WTC11 (cell line): ENCODE measurements around the gene HMHB1. TPM values are rescaled to one million over a fixed set of nuclear protein-coding genes. Genes with fewer than 3 reads are reported as not detected.

Source experiments
- ATAC-seq: fragments of 200-7000 bp; cut with Tn5 transposase; 2 replicates; pipeline ENCODE4 v1.10.0; 2021; ENCODE audit warnings: mild to moderate bottlenecking, moderate library complexity
- CTCF ChIA-PET: fragments of 300-600 bp; sonication (Branson Sonifier 250); formaldehyde crosslinking; loops from one replicate; lab custom pipeline; 2021; ENCODE audit warnings: antibody characterized with exemption; lab: Charles Lee
- POLR2A ChIA-PET: fragments of 350-600 bp; sonication (Branson Sonifier 250); formaldehyde crosslinking; loops from one replicate; lab custom pipeline; 2021; ENCODE audit warnings: antibody characterized with exemption; lab: Charles Lee
- DNase-seq: peaks from one replicate; pipeline ENCODE4 v3.0.0; 2021; ENCODE audit warnings: low spot score
- H3K27ac Mint-ChIP-seq: 2 replicates; pipeline ENCODE4 v1.8.0; 2021; ENCODE audit warnings: mixed read lengths
- H3K27me3 Mint-ChIP-seq: 2 replicates; pipeline ENCODE4 v1.8.0; 2021; ENCODE audit warnings: low read depth, mild to moderate bottlenecking, moderate library complexity, mixed read lengths
- H3K36me3 Mint-ChIP-seq: 2 replicates; pipeline ENCODE4 v1.8.0; 2021; ENCODE audit warnings: mixed read lengths
- H3K4me1 Mint-ChIP-seq: 2 replicates; pipeline ENCODE4 v1.8.0; 2022; ENCODE audit warnings: mixed read lengths
- H3K4me3 Mint-ChIP-seq: 2 replicates; pipeline ENCODE4 v1.8.0; 2021; ENCODE audit warnings: mild to moderate bottlenecking, moderate library complexity, mixed read lengths
- H3K9me3 Mint-ChIP-seq: 2 replicates; pipeline ENCODE4 v1.8.0; 2021; ENCODE audit warnings: mixed read lengths
- AFF4 ChIP-seq: sonication (generic); formaldehyde crosslinking; IDR thresholded peaks from 2 replicates; pipeline ENCODE4 v1.8.1; 2023; ENCODE audit warnings: mild to moderate bottlenecking, missing genetic modification reagents, borderline replicate concordance
- CREM ChIP-seq: sonication (generic); formaldehyde crosslinking; IDR thresholded peaks from 2 replicates; pipeline ENCODE4 v1.8.1; 2022; ENCODE audit warnings: mild to moderate bottlenecking, missing genetic modification reagents, moderate library complexity
- ETV6 ChIP-seq: sonication (generic); formaldehyde crosslinking; IDR thresholded peaks from 2 replicates; pipeline ENCODE4 v1.8.1; 2022; ENCODE audit warnings: mild to moderate bottlenecking, missing genetic modification reagents
- FOXP1 ChIP-seq: sonication (generic); formaldehyde crosslinking; IDR thresholded peaks from 2 replicates; pipeline ENCODE4 v1.8.0; 2022; ENCODE audit warnings: missing genetic modification reagents, mild to moderate bottlenecking, moderate library complexity, borderline replicate concordance
- GABPB1 ChIP-seq: sonication (generic); formaldehyde crosslinking; IDR thresholded peaks from 2 replicates; pipeline ENCODE4 v1.8.1; 2023; ENCODE audit warnings: mild to moderate bottlenecking, missing genetic modification reagents
- GTF2I ChIP-seq: fragments of 250-450 bp; sonication (Bioruptor Pico); conservative IDR thresholded peaks from 2 replicates; pipeline ENCODE4 v1.4.0; 2021; ENCODE audit warnings: mild to moderate bottlenecking
- HMGXB4 ChIP-seq: sonication (generic); formaldehyde crosslinking; IDR thresholded peaks from 2 replicates; pipeline ENCODE4 v1.8.1; 2023; ENCODE audit warnings: mild to moderate bottlenecking, moderate library complexity, missing genetic modification reagents
- JUN ChIP-seq: sonication (generic); formaldehyde crosslinking; IDR thresholded peaks from 2 replicates; pipeline ENCODE4 v1.8.0; 2023; ENCODE audit warnings: mild to moderate bottlenecking, missing genetic modification reagents
- MAX ChIP-seq: sonication (generic); formaldehyde crosslinking; IDR thresholded peaks from 2 replicates; pipeline ENCODE4 v1.8.0; 2022; ENCODE audit warnings: mild to moderate bottlenecking, missing genetic modification reagents
- MYBL2 ChIP-seq: sonication (generic); formaldehyde crosslinking; IDR thresholded peaks from 2 replicates; pipeline ENCODE4 v1.8.1; 2023; ENCODE audit warnings: mild to moderate bottlenecking, moderate library complexity, missing genetic modification reagents
- NFE2L1 ChIP-seq: sonication (generic); formaldehyde crosslinking; IDR thresholded peaks from 2 replicates; pipeline ENCODE4 v1.8.1; 2023; ENCODE audit warnings: missing genetic modification reagents
- NR3C1 ChIP-seq: sonication (generic); formaldehyde crosslinking; conservative IDR thresholded peaks from 2 replicates; pipeline ENCODE4 v1.8.1; 2023; ENCODE audit warnings: low read depth, mild to moderate bottlenecking, missing genetic modification reagents
- ZBTB21 ChIP-seq: sonication (generic); formaldehyde crosslinking; IDR thresholded peaks from 2 replicates; pipeline ENCODE4 v1.8.1; 2023; ENCODE audit warnings: mild to moderate bottlenecking, missing genetic modification reagents, borderline replicate concordance
- ZNF121 ChIP-seq: sonication (generic); formaldehyde crosslinking; IDR thresholded peaks from 2 replicates; pipeline ENCODE4 v1.8.0; 2023; ENCODE audit warnings: missing genetic modification reagents
- ZNF138 ChIP-seq: sonication (generic); formaldehyde crosslinking; conservative IDR thresholded peaks from 2 replicates; pipeline ENCODE4 v1.8.1; 2022; ENCODE audit warnings: mild to moderate bottlenecking, moderate library complexity, missing genetic modification reagents
- ZNF219 ChIP-seq: sonication (generic); formaldehyde crosslinking; IDR thresholded peaks from 2 replicates; pipeline ENCODE4 v1.8.0; 2023; ENCODE audit warnings: missing genetic modification reagents, mild to moderate bottlenecking, borderline replicate concordance
- ZNF396 ChIP-seq: fragments of 250-450 bp; sonication (Bioruptor Pico); IDR thresholded peaks from 2 replicates; pipeline ENCODE4 v1.8.0; 2021; ENCODE audit warnings: mild to moderate bottlenecking, moderate library complexity, borderline replicate concordance
- ZNF671 ChIP-seq: fragments of 250-450 bp; sonication (Bioruptor Pico); IDR thresholded peaks from 2 replicates; pipeline ENCODE4 v1.8.0; 2021; ENCODE audit warnings: mild to moderate bottlenecking
- total RNA-seq: library from RNA; stranded (reverse); gene quantifications from 3 replicates; pipeline ENCODE4 v1.2.3, GENCODE V29; 2021
- TF ChIP-seq, protein P1 (sequence below): sonication (generic); formaldehyde crosslinking; IDR thresholded peaks from 2 replicates; pipeline ENCODE4 v1.8.1; 2022; ENCODE audit warnings: low read depth, missing genetic modification reagents, borderline replicate concordance
- TF ChIP-seq, protein P2 (sequence below): sonication (generic); formaldehyde crosslinking; IDR thresholded peaks from 2 replicates; pipeline ENCODE4 v1.8.1; 2022; ENCODE audit warnings: mild to moderate bottlenecking, missing genetic modification reagents, moderate library complexity, borderline replicate concordance
- TF ChIP-seq, protein P3 (sequence below): fragments of 250-450 bp; sonication (Bioruptor Pico); IDR thresholded peaks from 2 replicates; pipeline ENCODE4 v1.9.0; 2021; ENCODE audit warnings: moderate library complexity, mild to moderate bottlenecking, inconsistent platforms, borderline replicate concordance

HMHB1 gene
- total RNA-seq, 1 experiment from 2014 or later, result not detected

GRCh38 chr5:143769026-143769786 lies 42.8 kb upstream of the HMHB1 start:
- Mint-ChIP-seq H3K27me3 (no peaks in the 10 kb centered on the region), H3K4me3 (no peak overlapping the region), H3K9me3 (peaks cover 11% of the 10 kb centered on the region), H3K4me1 (peaks cover 15% of the 10 kb centered on the region), H3K27ac (no peak overlapping the region), H3K36me3 (peaks cover 7% of the 10 kb centered on the region; the same call in 1 of the 2 replicates)
- CTCF ChIA-PET, result no interaction called here
- POLR2A ChIA-PET, result no interaction called here
- ATAC-seq, result no peak
- TF ChIP-seq MAX (CRISPR knock-in tag) (no peak), GTF2I (CRISPR knock-in tag) (no peak), AFF4 (CRISPR knock-in tag) (no peak)
- no peak for DNase-seq

GRCh38 chr5:143770450-143770849 lies 41.5 kb upstream of the HMHB1 start:
- no peak overlapping the region for H3K27ac Mint-ChIP-seq
- ChIA-PET POLR2A (no interaction called here), CTCF (no interaction called here)
- H3K4me3 Mint-ChIP-seq, result no peak overlapping the region
- no peak for DNase-seq
- H3K27me3 Mint-ChIP-seq, result no peaks in the 10 kb centered on the region
- peaks cover 7% of the 10 kb centered on the region; the same call in 1 of the 2 replicates for H3K36me3 Mint-ChIP-seq
- TF ChIP-seq FOXP1 (CRISPR knock-in tag), result no peak
- TF ChIP-seq, protein P1, sequence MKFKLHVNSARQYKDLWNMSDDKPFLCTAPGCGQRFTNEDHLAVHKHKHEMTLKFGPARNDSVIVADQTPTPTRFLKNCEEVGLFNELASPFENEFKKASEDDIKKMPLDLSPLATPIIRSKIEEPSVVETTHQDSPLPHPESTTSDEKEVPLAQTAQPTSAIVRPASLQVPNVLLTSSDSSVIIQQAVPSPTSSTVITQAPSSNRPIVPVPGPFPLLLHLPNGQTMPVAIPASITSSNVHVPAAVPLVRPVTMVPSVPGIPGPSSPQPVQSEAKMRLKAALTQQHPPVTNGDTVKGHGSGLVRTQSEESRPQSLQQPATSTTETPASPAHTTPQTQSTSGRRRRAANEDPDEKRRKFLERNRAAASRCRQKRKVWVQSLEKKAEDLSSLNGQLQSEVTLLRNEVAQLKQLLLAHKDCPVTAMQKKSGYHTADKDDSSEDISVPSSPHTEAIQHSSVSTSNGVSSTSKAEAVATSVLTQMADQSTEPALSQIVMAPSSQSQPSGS (CRISPR knock-in tag), result no peak
- no peak for TF ChIP-seq HMGXB4 (CRISPR knock-in tag)
- TF ChIP-seq, protein P2, sequence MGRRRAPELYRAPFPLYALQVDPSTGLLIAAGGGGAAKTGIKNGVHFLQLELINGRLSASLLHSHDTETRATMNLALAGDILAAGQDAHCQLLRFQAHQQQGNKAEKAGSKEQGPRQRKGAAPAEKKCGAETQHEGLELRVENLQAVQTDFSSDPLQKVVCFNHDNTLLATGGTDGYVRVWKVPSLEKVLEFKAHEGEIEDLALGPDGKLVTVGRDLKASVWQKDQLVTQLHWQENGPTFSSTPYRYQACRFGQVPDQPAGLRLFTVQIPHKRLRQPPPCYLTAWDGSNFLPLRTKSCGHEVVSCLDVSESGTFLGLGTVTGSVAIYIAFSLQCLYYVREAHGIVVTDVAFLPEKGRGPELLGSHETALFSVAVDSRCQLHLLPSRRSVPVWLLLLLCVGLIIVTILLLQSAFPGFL (CRISPR knock-in tag), result no peak
- TF ChIP-seq ZBTB21 (CRISPR knock-in tag), result no peak
- TF ChIP-seq ETV6 (CRISPR knock-in tag), result no peak
- TF ChIP-seq ZNF138 (CRISPR knock-in tag), result no peak
- TF ChIP-seq JUN (CRISPR knock-in tag), result no peak
- TF ChIP-seq NR3C1 (CRISPR knock-in tag), result no peak
- TF ChIP-seq, protein P3, sequence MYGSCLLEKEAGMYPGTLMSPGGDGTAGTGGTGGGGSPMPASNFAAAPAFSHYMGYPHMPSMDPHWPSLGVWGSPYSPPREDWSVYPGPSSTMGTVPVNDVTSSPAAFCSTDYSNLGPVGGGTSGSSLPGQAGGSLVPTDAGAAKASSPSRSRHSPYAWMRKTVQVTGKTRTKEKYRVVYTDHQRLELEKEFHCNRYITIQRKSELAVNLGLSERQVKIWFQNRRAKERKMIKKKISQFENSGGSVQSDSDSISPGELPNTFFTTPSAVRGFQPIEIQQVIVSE (CRISPR knock-in tag), result no peak
- no peak for TF ChIP-seq GABPB1
- no peak for TF ChIP-seq MYBL2 (CRISPR knock-in tag)
- TF ChIP-seq ZNF121 (CRISPR knock-in tag), result no peak
- TF ChIP-seq ZNF671 (CRISPR knock-in tag), result no peak
- TF ChIP-seq ZNF396 (CRISPR knock-in tag), result no peak
- no peak for TF ChIP-seq CREM
- no peak for TF ChIP-seq NFE2L1 (CRISPR knock-in tag)
- no peak for TF ChIP-seq ZNF219 (CRISPR knock-in tag)
- peaks cover 11% of the 10 kb centered on the region for H3K9me3 Mint-ChIP-seq
- H3K4me1 Mint-ChIP-seq, result peaks cover 15% of the 10 kb centered on the region
- ATAC-seq, result no peak
